SHP77 treated with DMSO at 0.1 percent for 48 hours (cell line): ENCODE results near the gene ZNF580.

Source experiments
- DNase-seq: peaks from one replicate; lab custom pipeline; 2025; lab: John Stamatoyannopoulos, UW

Gene ZNF580

DNA sequence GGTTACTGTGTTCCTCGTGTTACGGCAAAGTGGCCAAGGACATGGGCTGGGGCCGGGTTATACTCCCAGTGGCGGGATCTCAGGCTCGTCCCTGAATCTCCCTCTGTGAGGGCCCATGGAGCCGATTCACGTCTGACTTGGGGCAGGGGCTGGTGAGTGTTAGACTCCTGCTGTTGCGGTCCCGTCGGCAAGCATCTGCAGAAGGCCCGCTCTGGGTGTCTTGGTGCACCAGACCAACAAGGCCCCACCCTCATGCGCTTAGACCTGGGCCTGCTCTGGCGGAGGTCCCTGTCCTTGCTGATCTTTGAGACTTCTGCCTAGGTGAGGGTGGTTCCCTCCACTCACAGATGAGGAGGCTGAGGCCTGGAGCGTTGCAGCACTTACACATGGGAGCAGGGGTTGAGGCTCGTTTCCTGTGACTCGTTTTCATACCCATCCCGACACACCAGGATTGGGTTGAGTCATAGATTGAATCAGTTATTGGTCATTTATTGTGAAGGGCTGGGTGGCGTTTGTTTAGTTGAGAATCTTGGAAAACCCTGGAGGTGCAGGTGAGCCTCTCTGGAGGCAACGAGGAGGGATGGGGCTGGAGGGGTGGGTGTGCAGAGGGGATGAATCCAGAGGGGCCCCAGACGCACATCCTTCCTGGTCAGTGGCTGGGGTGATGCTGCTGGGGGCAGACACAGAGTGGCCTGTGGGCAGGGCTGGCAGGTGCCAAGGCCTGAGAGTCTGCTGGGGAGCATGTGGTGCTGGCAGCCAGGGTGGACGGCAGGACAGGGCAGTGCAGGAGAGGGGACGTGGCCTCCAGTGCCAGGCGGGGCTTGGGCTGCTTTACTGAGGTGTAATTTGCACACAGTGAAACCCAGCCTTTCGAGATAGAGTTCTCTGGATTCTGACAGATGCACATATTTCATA lies 38.8 kb downstream of the ZNF580 start:
- DNase-seq, result no peak

- no peak for DNase-seq
Observed at GRCh38 chr19:55680339-55681130, 39.7 kb downstream of the ZNF580 start.

- no peak for DNase-seq
Observed at GRCh38 chr19:55681131-55682092, 40.6 kb downstream of the ZNF580 start.

DNA sequence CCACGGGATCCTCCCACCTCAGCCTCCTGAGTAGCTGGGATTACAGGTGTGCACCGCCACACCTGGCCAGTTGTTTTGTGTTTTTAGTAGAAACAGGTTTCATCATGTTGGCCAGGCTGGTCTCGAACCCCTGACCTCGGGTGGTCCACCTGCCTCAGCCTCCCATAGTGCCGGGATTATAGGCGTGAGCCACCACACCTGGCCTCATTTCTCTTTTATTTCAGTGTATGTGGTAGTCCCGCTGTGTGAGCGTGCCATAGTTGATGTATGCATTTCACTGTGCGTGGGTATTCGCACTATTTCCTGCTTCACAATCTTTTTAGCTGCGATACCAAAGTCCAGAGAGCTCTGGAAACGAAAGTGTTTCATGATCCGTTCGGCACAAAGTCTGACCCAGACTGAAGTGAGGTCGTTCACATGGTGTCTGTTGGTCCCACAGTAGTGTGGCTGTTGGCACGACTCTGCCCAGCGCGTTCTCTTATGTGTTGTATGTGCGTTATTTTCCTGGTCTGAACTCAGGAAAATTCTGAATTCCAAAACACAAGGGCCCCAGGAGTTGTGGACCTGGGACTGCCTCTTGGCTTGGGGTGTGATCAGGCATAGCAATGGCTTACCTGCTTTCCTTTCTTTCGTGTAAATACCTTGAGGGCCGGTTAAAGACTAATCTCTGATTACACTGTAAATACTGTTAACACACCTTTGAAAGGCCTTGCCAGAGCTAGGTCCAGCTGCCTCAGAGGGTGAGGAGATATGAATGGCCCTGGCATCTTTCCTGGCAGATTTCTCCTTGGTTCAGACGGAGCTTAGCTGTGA lies 42.9 kb downstream of the ZNF580 start:
- DNase-seq, result no peak

- DNase-seq, result no peak
Observed at GRCh38 chr19:55684946-55685681, 44.3 kb downstream of the ZNF580 start.

GRCh38 chr19:55685776-55686175 lies 45.0 kb downstream of the ZNF580 start:
- no peak for DNase-seq

- DNase-seq, result no peak
Observed at GRCh38 chr19:55686311-55687050, 45.7 kb downstream of the ZNF580 start.

DNA sequence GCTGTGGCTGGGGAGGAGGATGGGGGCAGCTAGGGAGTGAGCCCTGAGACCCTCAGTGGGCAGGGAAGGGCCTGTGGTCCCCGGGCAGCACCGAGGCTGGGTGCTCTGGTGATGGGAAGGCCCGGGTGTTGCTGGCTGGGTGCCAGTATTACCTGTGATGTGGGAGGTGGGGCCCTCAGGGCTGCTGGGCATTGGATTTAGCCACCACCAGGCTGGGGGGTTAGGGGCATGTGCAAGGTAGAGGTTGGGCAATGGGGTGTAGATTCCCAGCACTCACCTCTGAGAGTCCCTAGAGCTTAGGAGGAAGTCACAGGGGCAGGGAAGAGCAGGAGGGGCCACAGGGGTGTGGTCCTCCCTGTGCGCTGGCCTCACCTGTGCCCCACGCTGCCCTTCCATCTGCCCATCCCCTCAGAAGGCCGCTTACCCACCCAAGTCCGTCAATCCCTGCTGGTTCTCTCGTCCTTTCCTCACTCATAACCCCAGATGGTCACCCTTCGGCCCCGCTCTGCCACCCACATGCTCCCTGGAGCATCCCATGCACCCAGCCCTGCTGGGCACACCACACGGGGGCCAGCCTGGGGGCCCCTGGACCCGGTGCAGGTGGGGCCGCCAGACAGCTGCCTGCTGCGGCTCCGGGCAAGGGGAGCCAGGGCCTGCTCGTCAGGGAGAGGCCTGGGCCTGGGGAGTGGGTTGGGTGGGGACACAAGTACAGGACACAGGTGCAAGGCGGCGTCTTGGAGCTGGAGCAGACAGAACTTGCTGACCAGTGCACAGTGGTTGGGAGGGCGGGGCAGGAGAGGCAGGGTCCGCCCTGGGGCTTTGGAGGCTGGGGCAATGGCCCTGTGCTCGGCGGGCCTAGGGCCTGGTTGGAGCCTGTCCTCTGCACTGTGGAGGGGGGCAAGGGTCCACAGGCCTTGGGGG lies 46.7 kb downstream of the ZNF580 start:
- DNase-seq, result no peak

DNA sequence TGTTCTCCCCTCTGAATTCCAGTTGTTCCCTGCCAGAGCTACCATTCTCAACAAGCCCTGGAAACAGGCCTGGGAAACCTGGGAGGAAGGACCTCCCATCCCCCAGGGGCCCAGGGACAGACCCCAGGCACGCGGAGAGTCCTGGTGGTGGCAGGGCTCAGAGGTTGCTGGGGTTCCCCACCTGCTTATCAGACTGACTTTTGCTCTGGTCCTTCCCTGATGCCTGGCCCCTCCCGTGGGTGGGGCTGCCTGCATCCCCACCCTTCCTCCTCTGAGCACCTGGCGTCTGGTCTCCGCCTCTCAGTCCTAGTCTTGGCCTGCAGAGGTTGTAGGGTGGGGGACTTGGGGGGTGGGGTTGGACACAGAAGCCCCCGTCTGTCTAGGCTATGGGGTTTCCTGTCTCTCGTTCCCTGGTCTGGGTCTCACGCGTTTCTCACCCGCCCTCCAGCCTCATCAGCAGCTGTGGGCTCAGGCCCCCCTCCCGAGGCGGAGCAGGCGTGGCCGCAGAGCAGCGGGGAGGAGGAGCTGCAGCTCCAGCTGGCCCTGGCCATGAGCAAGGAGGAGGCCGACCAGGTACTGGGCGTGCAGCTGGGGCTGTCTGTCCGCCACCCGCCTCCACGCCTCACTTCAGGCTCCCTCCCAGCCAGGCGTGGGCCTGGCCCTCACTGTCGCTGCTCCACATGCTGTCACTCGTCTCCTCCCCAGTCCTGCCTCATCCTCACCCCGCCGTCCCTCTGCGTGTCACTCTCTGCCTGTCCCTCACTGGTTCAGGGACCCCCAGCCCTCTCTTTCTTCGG lies 47.8 kb downstream of the ZNF580 start:
- no peak for DNase-seq

GRCh38 chr19:55689411-55690108 lies 48.8 kb downstream of the ZNF580 start:
- DNase-seq, result no peak

DNA sequence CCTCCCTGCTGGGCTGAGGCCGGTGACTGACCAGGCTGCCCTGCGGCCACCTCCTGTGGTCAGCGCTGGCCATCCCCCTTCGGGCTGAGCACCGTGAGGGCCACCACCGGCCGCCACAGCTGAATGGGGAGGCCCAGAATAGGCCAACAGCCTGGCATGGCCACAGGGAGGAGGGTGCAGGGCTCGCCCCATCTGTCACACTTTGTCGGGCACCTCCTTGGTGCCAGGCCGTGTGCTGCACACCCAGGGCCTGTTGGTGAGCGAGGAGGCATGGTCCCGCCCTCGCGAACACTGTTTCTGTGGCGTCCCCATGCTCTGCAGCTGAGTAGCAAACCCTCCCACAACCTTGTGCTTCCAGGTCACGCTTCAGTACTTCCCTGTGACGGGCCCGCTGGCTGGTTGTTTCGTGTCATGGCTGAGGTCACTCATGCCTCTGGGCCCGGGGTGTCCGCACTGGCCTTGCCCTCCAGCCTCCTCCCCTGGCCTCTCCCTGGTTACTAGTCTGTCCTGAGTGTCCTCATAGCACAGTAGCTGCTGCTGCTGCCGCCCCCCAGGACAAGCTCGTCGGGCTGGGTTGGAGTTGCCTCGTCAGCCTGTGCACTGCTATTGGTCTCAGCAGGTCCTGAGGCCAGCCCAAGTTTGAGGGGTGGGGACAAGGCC lies 49.4 kb downstream of the ZNF580 start:
- DNase-seq, result no peak

GRCh38 chr19:55690769-55691545 lies 50.2 kb downstream of the ZNF580 start:
- no peak for DNase-seq

GRCh38 chr19:55691561-55692481 lies 51.0 kb downstream of the ZNF580 start:
- no peak for DNase-seq

GRCh38 chr19:55692681-55693081 lies 51.9 kb downstream of the ZNF580 start:
- DNase-seq, result no peak
